ENCODE data around the gene TGFBR3.

Gene TGFBR3

DNA sequence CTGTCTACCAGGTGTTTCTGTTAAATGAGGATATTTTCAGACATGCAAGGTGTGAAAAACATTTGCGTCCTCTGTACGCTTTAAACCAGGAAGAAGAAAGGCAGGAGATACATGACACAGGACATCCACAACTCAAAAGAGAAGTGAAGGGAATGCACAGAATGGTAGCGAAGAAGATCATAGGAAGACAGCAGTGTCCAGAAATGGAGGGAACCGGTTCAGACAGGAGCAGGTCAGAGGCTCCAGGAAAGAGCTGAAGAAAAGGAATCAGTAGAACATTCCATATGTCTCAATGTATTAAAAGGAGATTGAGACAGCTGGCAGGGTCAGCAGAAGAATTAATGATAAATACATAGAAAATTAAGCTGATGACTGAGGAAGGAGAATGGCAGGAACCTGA is 194.4 kb downstream of the TGFBR3 start:
- TF ChIP-seq, protein P1, sequence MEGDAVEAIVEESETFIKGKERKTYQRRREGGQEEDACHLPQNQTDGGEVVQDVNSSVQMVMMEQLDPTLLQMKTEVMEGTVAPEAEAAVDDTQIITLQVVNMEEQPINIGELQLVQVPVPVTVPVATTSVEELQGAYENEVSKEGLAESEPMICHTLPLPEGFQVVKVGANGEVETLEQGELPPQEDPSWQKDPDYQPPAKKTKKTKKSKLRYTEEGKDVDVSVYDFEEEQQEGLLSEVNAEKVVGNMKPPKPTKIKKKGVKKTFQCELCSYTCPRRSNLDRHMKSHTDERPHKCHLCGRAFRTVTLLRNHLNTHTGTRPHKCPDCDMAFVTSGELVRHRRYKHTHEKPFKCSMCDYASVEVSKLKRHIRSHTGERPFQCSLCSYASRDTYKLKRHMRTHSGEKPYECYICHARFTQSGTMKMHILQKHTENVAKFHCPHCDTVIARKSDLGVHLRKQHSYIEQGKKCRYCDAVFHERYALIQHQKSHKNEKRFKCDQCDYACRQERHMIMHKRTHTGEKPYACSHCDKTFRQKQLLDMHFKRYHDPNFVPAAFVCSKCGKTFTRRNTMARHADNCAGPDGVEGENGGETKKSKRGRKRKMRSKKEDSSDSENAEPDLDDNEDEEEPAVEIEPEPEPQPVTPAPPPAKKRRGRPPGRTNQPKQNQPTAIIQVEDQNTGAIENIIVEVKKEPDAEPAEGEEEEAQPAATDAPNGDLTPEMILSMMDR (IDR thresholded peaks at IDR 0.05; ENCODE audit: low read depth, low read length), result no peak
- DNase-seq (ENCODE audit: extremely low read depth, low read depth), result no peak

DNA sequence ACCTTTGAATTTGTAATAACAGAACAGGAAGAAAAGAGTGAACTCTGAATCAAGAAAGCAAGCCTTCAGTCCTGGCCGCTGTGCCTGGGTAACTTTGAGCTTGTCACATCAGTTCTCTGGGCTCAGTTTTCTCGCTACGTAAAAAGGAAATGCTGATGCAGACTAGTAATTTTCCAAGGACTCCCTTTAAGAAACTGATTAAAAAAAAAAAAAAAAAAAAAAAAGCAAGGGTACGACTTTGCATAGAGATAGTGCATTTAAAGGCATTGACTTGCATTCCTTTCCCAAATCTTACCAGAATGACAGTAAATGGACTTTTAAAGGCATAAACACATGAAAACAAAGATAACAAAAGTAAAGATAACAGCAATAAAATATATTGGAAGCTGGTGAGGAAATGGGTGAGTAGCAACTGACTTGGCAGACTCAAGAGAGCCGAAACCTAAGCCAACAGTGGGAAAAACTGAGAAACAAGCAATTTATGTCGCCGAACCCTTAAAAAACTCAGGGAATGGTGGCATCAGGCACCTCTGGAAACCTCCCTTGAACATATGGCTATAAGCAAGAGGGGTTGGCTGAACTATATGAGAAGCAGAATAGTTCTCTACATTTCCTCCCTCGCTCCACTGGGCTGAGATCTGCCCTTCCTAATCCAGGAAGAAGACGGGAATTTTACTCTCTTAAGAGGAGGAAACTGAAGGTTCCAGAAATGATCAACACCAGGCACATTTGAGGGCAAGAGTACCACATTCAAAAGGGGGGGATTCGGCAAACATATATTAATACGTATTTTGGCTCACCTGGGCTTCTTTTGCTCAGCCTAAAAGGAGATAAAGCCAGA is 196.1 kb downstream of the TGFBR3 start:
- no peak for DNase-seq (ENCODE audit: extremely low read depth, low read depth)
- TF ChIP-seq, protein P1 (IDR thresholded peaks at IDR 0.05; ENCODE audit: low read depth, low read length), result no peak

DNA sequence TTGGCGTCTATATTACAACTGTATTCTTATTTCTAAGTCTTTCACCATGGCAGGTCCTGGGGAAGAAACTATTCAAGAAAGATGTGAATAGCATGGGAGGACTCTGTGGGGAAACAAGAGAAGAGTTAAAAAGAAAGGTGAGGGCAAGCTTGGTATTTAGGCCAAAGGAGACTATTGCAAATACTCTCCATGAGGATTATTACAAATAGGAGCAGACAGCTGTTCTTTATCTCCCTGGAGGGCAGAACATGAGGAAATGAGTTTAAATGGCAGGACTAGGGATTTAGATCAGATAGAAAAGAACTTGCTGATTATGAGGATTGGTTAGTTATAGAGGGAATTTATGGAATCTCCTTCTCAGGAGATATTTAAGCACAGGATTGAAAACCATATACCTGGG is 198.5 kb downstream of the TGFBR3 start:
- TF ChIP-seq, protein P1 (IDR thresholded peaks at IDR 0.05; ENCODE audit: low read depth, low read length), result no peak
- DNase-seq (ENCODE audit: extremely low read depth, low read depth), result no peak

DNA sequence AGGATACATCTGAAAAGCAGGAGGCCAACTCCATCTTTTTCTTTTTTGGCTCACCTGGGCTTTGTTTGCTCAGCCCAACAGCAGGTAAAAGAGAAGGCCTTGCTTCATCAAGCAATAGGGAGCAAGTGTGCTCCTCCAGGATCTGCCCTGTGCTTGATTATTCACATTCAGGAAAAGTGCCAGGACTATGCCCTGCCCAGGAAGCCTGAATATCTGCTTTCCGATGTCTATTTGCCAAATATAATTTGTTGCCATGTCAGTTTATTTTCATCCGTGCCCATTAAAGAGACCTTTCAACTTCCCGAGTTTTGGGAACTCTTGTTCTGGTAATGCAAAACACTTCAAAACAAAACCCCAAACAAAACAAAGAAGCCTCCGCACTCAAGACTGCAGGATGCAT is 200.0 kb downstream of the TGFBR3 start:
- TF ChIP-seq, protein P1 (IDR thresholded peaks at IDR 0.05; ENCODE audit: low read depth, low read length), result no peak
- DNase-seq (ENCODE audit: extremely low read depth, low read depth), result no peak

DNA sequence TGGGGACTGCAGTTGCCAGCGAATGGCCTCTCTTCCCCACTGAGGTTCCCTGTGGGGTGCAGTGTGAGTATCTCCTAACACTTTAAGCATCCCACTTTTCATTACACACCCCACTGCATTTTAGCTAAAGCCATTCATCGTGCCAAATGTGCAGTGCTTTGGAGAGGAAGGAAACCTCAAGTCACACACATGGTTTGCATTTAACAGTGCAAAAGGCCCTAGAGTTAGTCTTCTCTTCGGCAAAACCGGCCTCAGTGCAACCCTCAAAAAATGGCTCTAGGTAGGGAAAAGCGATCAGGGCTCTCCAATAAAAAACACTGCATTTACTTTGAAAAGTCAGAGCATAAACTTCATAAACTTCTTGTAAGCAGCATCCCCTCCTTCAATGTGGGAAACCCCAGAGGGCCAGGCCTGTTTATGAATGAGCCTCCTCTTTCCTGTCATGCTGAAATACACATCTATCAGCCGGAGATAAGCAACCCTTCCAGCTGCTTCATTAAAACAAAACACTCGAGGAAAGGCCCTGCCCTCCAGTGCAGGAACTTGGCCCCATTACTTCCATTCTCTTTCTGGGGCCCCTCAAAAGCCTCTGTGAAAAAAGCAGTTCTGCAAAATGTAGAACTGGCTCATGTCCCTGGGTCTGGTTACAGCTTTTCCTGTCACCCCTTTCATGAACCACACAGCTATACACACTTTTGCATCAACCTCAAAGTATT is 201.3 kb downstream of the TGFBR3 start:
- TF ChIP-seq, protein P1 (IDR thresholded peaks at IDR 0.05; ENCODE audit: low read depth, low read length), result no peak
- no peak for DNase-seq (ENCODE audit: extremely low read depth, low read depth)

DNA sequence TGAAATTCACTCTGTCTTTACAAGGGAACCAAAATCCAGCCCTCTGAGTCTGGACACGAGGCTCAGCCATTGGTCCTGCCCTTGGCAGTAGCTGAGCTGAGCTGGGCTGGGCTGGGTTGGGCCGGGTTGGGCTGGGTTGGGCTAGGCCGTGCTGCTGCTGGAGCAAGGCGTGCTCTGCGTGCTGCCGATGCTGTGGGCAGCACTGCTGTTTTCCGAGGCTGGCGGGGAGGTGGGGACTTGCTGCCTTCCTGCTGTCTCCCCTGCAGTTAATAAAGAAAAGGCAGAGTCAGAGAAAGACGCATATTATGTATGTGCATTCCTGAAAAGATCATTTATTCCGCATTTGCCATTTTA is 202.4 kb downstream of the TGFBR3 start:
- TF ChIP-seq, protein P1 (IDR thresholded peaks at IDR 0.05; ENCODE audit: low read depth, low read length), result no peak
- no peak for DNase-seq (ENCODE audit: extremely low read depth, low read depth)

DNA sequence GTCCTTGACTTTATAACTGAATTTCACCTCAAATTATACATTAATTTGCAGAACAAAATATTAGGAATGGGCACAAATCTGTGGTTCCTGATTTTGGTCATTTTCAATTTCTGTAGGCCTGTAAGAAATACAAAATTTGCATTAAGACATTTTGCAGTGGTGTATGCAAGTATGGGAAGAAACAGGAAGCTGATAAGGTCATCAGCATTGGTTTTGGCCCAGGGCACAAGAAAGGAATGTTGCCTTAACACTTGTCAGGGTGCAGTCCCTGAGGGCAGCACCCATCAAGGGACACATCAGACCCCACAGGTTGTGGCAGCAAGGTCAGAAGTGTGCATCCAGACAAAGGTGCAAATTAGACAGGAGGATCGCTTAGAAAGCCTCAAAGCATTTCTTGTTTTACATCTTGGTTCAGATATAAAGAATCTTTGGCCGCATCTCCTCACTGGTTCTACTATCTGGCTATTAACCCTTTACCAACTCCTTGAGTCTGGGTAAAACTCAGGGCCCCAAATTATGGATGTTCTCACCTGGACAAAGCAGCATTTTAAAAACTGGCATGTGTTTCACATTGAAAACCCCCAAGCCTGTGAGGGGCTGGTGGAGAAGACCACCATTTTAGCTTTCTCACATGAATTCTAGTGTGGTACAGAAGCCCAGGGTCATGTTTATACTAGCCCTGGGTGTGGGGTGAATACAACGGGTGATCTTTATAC is 202.9 kb downstream of the TGFBR3 start:
- TF ChIP-seq, protein P1 (IDR thresholded peaks at IDR 0.05; ENCODE audit: low read depth, low read length), result no peak
- no peak for DNase-seq (ENCODE audit: extremely low read depth, low read depth)
